GM19240 (cell line): ENCODE measurements around the gene NCKAP5.
"Not testable (repeated sequence)": the region's sequence is repeated elsewhere in the genome, so short reads cannot be mapped to it uniquely, and the experiment has no call there.

ENCODE experiments used
- DNase-seq: peaks from one replicate; pipeline ENCODE4 v3.0.0; 2011; ENCODE audit warnings: low spot score; ENCODE audit not compliant: insufficient read length

Gene NCKAP5

GRCh38 chr2:132825601-132826000 is 742.7 kb downstream of the NCKAP5 start:
- DNase-seq = no peak

GRCh38 chr2:132824716-132825115 is 743.5 kb downstream of the NCKAP5 start:
- no peak for DNase-seq

GRCh38 chr2:132816234-132816633 is 752.0 kb downstream of the NCKAP5 start:
- no peak for DNase-seq

GRCh38 chr2:132815516-132815915 is 752.7 kb downstream of the NCKAP5 start:
- no peak for DNase-seq

- DNase-seq = no peak
These were observed 753.6 kb downstream of the NCKAP5 start for GRCh38 chr2:132814651-132815050.

GRCh38 chr2:132813422-132813821 is 754.8 kb downstream of the NCKAP5 start:
- DNase-seq = no peak

- no peak for DNase-seq
These were observed 756.9 kb downstream of the NCKAP5 start for GRCh38 chr2:132811148-132811915.

GRCh38 chr2:132809962-132810361 is 758.3 kb downstream of the NCKAP5 start:
- DNase-seq = not testable (repeated sequence)

- DNase-seq = no peak
These were observed 764.2 kb downstream of the NCKAP5 start for GRCh38 chr2:132804051-132804450.

GRCh38 chr2:132798341-132798740 is 769.9 kb downstream of the NCKAP5 start:
- DNase-seq = no peak

GRCh38 chr2:132797556-132797955 is 770.7 kb downstream of the NCKAP5 start:
- no peak for DNase-seq

GRCh38 chr2:132797071-132797470 is 771.2 kb downstream of the NCKAP5 start:
- DNase-seq = no peak

GRCh38 chr2:132795220-132795619 is 773.0 kb downstream of the NCKAP5 start:
- DNase-seq = no peak

- no peak for DNase-seq
These were observed 774.7 kb downstream of the NCKAP5 start for GRCh38 chr2:132793532-132793931.

GRCh38 chr2:132790207-132790785 is 778.0 kb downstream of the NCKAP5 start:
- DNase-seq = no peak

- no peak for DNase-seq
These were observed 779.2 kb downstream of the NCKAP5 start for GRCh38 chr2:132789066-132789465.

GRCh38 chr2:132788310-132788838 is 779.9 kb downstream of the NCKAP5 start:
- no peak for DNase-seq

GRCh38 chr2:132783883-132784282 is 784.4 kb downstream of the NCKAP5 start:
- DNase-seq = no peak

GRCh38 chr2:132782176-132782783 is 786.0 kb downstream of the NCKAP5 start:
- DNase-seq = no peak

- no peak for DNase-seq
These were observed 787.6 kb downstream of the NCKAP5 start for GRCh38 chr2:132780651-132781050.

- DNase-seq = no peak
These were observed 789.0 kb downstream of the NCKAP5 start for GRCh38 chr2:132779206-132779721.

GRCh38 chr2:132776287-132776686 is 792.0 kb downstream of the NCKAP5 start:
- DNase-seq = no peak
